Measurements from ENCODE around the gene RFC2.
A peak's percentile ranks its signal among the peaks of the same experiment; 100 is the strongest.
"Not testable (repeated sequence)": the region's sequence is repeated elsewhere in the genome, so short reads cannot be mapped to it uniquely, and the experiment has no call there.

RFC2 gene

GRCh38 chr7:74216361-74216761 lies 37.8 kb downstream of the RFC2 start:
- Histone ChIP-seq H3K27ac (no peak overlapping the region), H3K4me3 (no peak overlapping the region)
- DNase-seq (ENCODE audit: low spot score): no peak
- TF ChIP-seq CTCF (IDR thresholded peaks at IDR 0.05): no peak

- H3K27ac ChIP-seq: no peak overlapping the region
- DNase-seq (ENCODE audit: low spot score): no peak
- TF ChIP-seq CTCF (IDR thresholded peaks at IDR 0.05): no peak
- H3K4me3 ChIP-seq: no peak overlapping the region
Measured at GRCh38 chr7:74215921-74216320, 38.3 kb downstream of the RFC2 start.

DNA sequence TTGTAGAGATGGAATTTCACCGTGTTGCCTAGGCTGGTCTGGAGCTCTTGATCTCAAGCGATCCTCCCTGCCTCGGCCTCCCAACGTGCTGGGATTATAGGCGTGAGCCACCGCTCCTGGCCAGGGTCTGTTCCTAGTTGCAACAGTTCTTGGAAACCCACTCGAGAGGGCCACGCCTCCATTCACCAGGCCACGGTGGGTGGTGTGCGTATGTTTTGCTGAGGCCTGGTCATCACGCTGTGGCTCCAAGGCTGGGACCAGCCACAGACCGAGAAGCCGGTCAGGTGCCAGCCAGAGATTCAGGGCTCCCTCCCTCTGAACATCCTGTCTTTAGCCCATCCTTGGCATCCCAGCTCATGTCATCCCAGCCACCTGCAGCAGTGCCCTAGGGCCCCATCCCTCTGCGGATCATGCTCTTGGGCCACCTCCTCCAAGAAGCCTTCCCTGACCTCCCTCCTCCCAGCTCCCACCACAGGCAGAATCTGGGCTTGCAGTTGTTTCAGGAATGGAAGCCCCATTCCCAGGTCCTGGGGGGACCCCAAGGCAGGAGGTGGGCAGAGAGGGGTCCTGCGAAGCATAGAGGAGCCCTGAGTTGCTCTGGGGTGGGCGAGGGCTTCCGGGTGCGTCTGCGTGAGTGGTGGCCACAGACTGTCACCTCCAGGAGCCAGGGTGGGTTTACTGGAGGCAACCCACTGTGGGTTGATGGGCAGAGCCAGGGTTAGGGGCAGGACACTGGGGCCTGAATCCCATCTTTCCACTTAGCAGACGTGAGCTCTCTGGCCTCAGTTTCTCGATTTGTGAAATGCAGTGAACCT lies 39.2 kb downstream of the RFC2 start:
- H3K27ac ChIP-seq: no peak overlapping the region

DNA sequence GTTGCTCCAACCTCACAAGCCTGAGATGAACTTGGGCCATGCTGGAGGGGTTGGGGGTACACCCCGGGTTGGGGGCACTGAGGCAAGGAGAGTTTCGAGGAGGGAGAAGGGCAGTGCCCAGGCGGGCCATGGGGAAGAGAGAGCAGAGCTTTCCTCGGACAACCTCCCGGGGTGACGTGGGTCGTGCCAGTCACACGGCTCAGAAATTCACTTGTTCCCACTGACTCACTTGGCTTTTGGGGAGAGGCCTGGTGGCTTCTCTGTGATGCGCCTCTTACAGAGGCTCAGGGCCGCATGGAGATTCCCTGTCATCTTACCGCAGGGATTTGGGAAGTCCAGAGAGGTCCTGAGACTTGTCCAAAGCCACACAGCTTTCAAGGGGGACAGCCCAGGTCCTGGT lies 41.5 kb downstream of the RFC2 start:
- DNase-seq (ENCODE audit: low spot score): no peak
- no peak overlapping the region for H3K4me3 ChIP-seq
- TF ChIP-seq CTCF (IDR thresholded peaks at IDR 0.05): no peak
- H3K27ac ChIP-seq: no peak overlapping the region

More for the DNA sequence above, 39.2 kb downstream of the RFC2 start:
- no peak overlapping the region for H3K4me3 ChIP-seq
- TF ChIP-seq CTCF (IDR thresholded peaks at IDR 0.05): no peak
- DNase-seq (ENCODE audit: low spot score): no peak

DNA sequence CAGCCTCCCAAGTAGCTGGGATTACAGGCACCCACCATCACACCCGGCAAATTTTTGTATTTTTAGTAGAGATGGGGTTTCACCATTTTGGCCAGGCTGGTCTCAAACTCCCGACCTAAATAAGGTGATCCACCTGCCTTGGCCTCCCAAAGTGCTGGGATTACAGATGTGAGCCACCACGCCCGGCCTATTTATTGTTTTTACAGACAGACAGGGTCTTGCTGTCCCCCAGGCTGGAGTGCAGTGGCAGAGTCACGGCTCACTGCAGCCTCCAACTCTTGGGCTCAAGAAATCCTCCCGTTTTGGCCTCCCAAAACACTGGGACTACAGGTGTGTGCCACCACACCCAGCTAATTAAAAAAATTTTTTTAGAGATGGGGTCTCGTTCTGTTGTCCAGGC lies 46.0 kb downstream of the RFC2 start:
- H3K27ac ChIP-seq; DNase-seq (ENCODE audit: low spot score); H3K4me3 ChIP-seq: not testable (repeated sequence)

DNA sequence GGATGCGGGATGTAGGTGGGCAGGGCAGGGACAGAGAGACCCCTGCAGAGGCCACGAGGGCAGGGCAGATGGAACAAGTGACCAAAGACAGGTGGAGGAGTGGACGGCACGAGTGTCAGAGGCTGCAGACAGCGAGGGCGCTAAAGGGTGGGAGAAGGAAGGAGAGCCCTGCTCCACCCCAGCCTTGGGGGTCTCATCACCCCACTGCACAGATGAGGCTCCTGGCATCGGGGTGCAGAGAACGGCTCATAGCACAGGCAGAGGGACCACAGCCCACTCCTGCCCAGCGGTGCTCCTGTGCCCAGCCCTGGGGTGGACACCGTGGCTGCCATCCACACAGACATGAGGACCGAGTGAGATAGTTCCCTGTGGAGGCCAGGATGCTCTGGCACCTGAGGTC lies 46.6 kb downstream of the RFC2 start:
- no peak for DNase-seq (ENCODE audit: low spot score)
- TF ChIP-seq CTCF (IDR thresholded peaks at IDR 0.05): no peak
- no peak overlapping the region for H3K27ac ChIP-seq
- no peak overlapping the region for H3K4me3 ChIP-seq

GRCh38 chr7:74206589-74207120 lies 47.5 kb downstream of the RFC2 start:
- Histone ChIP-seq H3K4me3 (peak overlapping the region; percentile 63), H3K27ac (no peak overlapping the region)
- peak; percentile 95 for TF ChIP-seq CTCF (IDR thresholded peaks at IDR 0.05)
- DNase-seq (ENCODE audit: low spot score): peak; percentile 85

GRCh38 chr7:74206052-74206451 lies 48.1 kb downstream of the RFC2 start:
- H3K4me3 ChIP-seq; DNase-seq (ENCODE audit: low spot score); H3K27ac ChIP-seq: not testable (repeated sequence)

Measured in coronary artery (tissue), 2 donors.